ENCODE data around the gene BARHL2. TPM values are rescaled to one million over a fixed set of nuclear protein-coding genes. Genes with fewer than 3 reads are reported as not detected.
A peak's percentile ranks its signal among the peaks of the same experiment; 100 is the strongest.

Gene BARHL2
- total RNA-seq, 2 experiments from 2014 or later: not detected

DNA sequence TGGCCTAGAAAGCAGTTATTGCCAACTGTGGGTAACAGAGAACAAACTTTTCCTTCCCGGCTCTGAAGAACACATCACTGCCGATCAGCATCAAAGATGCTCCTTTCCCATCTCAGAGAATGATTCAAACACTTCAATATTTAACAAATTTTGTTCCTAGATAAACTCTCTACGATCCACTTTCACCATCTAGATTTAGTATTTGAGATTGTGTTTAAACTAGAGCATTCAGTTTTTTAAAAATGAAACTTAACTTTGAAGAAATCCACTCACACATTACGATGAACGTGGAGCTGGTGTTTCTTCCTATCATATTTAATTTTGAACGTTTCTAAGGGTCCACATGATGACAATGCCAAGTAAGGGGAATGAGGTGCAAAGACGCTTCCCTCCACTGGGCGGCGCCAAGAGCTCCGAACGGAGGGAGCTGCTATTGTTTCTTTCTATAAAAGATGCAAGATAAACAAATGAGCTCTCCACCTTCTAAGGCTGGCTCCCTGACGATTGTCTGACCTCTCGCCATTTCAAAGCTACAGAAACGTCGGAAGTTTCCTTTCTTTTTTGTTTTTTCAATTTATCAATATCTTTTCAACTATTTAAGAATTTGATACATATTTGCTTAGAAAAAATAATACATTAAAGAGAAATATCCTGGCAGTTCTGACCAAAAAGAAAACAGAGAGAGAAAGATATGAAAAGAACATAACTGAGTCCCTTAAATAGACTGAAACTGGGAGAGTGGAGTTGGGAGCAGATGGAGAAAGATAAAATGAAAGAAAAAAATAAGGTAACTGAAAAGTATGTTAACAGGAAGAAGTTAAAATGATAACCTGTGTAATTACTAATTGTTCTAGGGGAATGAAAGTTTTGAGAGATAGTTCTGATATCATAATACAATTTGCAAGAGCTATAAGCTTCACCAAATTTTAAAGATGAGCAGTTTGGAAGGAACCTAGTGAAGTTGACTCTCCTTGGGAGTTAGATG is 4.4 kb upstream of the BARHL2 start:
- Mint-ChIP-seq H3K4me1 (peaks cover 38% of the 10 kb centered on the region), H3K4me3 (no peak overlapping the region), H3K9me3 (peaks cover 2% of the 10 kb centered on the region), H3K27ac (peak overlapping the region; percentile 39), H3K27me3 (peaks cover 87% of the 10 kb centered on the region), H3K36me3 (ENCODE audit: low read depth) (peaks cover 14% of the 10 kb centered on the region)
- POLR2A ChIA-PET: interaction anchor here (0.6 kb wide), 1 partner anchor 257 kb away, joined by 6 read pairs; no protein-coding TSS in a partner anchor
- CTCF ChIA-PET: interaction anchor here (0.6 to 2.8 kb wide), 11 partner anchors 10 to 443 kb away, joined by 3 to 11 read pairs (median 3); no protein-coding TSS in a partner anchor
- peak; percentile 63 for DNase-seq

- Mint-ChIP-seq H3K27me3 (peaks cover 85% of the 10 kb centered on the region), H3K27ac (peak overlapping the region; percentile 38), H3K9me3 (no peaks in the 10 kb centered on the region), H3K36me3 (ENCODE audit: low read depth) (peaks cover 9% of the 10 kb centered on the region), H3K4me3 (peak overlapping the region; percentile 12), H3K4me1 (peaks cover 26% of the 10 kb centered on the region)
- CTCF ChIA-PET: interaction anchor here (1.0 to 2.4 kb wide), 2 partner anchors 9 to 14 kb away, joined by 3 to 9 read pairs; no protein-coding TSS in a partner anchor
- DNase-seq: no peak
- POLR2A ChIA-PET: interaction anchor here (0.7 kb wide), 1 partner anchor 112 kb away, joined by 3 read pairs; no protein-coding TSS in a partner anchor
These were observed 3.1 kb upstream of the BARHL2 start for GRCh38 chr1:90720145-90720636.

DNA sequence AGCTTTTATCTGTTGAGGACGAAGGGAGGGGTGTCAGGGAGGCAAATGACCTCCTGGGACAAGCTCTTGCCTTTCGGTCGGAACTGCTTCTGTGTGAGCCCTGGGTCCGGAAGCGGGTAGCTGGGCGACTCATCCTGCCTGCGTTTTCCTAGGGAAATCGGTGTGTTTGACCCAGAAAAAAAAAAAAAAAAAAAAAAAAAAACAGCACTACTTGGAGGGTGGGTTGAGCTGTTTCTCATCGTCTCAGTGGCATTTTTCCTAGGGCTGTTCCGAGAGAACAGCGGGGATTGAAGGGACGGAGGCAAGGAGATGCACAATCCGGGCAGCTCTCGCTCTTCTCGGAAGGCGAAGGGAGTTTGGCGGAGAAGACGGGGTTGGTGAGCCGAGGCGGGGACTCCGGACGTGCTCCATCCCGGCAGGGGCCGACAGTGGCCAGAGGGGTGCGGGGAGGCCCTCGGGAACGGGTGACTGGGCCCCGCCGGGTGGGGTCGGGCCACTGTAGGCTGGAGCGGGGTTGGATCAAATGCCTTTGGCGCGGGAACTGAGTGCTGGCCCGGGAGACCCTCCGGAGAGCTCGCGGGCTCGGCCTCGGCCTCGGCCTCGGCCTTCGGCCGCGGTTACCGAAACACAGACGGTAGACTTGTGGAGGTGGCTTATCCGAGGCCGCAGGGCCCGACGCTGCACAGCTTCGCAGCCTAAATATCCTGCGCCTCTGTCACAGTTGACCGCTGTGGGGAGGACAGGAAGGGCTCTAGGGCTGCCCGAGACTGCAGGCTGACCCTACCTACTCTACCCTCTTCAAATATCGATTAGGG is 2.4 kb upstream of the BARHL2 start:
- POLR2A ChIA-PET: no interaction called here

DNA sequence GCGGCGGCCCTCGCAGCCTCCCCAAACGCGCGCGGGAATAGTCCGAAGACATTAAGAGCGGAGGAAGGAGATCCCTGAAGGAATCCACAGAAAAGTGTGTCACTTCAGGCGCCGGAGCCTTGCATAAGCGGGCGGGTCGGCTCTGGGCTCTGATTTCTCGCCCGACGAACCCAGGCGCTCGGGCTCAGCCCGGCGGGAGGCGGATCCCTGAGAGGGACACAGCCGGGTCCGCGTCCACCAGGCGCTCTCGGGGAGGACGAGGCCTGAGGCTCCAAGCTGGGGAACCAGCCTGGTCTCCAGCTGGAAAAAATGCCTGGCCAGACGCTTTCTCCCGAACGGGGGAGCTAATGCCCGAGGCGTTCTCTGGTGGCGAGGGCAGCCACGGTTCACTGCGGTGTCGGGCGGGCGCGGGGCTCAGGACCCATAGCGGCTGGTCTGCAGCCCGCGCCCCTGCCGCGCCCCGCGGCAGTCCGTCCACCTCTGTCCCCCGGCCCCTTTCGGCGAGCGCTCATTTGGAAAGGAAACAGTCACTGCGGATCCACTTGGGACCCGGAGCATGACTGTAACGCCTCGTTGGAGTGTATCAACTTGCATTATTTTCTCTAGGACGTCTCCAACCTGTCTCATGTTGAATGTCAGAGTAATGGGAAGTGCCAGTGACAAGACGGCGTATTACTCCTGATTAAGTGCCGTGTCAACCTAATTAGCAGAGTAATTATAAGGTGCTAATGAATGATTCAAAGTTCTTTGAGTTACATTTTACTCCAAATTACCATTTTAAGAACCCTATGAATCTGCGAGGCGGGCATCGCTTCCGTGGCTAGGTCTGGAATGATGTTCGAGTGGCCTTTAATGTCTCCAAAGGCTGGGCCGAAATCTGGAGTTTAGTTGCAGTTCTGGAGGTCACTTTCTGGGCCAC is 1.6 kb upstream of the BARHL2 start:
- no peak for DNase-seq
- Mint-ChIP-seq H3K4me3 (peak overlapping the region; percentile 65), H3K4me1 (peaks cover 21% of the 10 kb centered on the region), H3K36me3 (ENCODE audit: low read depth) (peaks cover 9% of the 10 kb centered on the region), H3K27me3 (peaks cover 86% of the 10 kb centered on the region), H3K9me3 (no peaks in the 10 kb centered on the region), H3K27ac (peak overlapping the region; percentile 80)
- ChIA-PET CTCF (interaction anchor here (2.4 kb wide), 1 partner anchor 11 kb away, joined by 9 read pairs; no protein-coding TSS in a partner anchor), POLR2A (no interaction called here)

More for the DNA sequence above, 2.4 kb upstream of the BARHL2 start:
- peaks cover 26% of the 10 kb centered on the region for H3K4me1 Mint-ChIP-seq
- H3K4me3 Mint-ChIP-seq: peak overlapping the region; percentile 52
- CTCF ChIA-PET: interaction anchor here (1.0 to 2.4 kb wide), 2 partner anchors 10 to 15 kb away, joined by 3 to 9 read pairs; no protein-coding TSS in a partner anchor
- no peaks in the 10 kb centered on the region for H3K9me3 Mint-ChIP-seq
- H3K27me3 Mint-ChIP-seq: peaks cover 84% of the 10 kb centered on the region
- DNase-seq: no peak
- peak overlapping the region; percentile 9 for H3K27ac Mint-ChIP-seq
- H3K36me3 Mint-ChIP-seq (ENCODE audit: low read depth): peaks cover 9% of the 10 kb centered on the region

DNA sequence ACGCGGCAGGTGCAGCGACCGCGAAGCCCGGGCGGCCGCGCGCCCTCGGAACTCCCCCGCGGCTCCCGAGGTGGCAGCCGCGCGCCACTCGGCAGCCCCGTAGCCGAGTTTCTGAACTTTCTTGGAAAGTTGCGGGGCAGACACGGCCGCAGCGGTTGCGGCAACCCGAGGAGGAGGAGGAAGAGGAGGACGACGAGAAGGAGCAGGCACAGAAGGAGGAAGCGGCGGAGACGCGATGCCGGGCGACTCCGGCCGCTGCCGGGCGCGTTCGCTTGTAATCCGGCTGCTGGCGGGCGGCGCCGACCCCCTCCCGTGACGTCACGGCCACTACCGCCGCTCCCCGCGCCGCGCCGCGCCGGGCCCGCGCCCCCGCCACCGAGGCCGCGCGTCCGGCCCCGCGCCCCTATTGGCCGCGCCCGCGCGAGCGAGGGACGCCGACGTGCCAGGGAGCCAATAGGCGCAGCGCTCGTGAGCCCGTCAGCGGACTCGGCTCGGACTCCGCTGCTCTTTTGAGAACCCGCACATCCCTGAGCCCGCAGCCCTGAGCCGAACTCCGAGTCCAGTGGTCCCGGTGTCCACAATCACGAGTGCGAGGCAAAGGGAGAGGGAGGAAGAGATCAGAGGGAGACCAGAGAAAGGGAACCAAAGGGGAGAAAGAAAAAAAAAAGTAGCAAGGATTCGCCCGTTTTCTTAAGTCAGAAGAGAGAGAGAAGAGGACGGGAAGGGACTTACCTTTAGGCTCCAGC is 736 bp upstream of the BARHL2 start:
- DNase-seq: no peak
- peaks cover 9% of the 10 kb centered on the region for H3K36me3 Mint-ChIP-seq (ENCODE audit: low read depth)
- H3K27ac Mint-ChIP-seq: peak overlapping the region; percentile 80
- ChIA-PET CTCF (no interaction called here), POLR2A (no interaction called here)
- no peaks in the 10 kb centered on the region for H3K9me3 Mint-ChIP-seq
- peaks cover 16% of the 10 kb centered on the region for H3K4me1 Mint-ChIP-seq
- H3K4me3 Mint-ChIP-seq: peak overlapping the region; percentile 65
- peaks cover 86% of the 10 kb centered on the region for H3K27me3 Mint-ChIP-seq

DNA sequence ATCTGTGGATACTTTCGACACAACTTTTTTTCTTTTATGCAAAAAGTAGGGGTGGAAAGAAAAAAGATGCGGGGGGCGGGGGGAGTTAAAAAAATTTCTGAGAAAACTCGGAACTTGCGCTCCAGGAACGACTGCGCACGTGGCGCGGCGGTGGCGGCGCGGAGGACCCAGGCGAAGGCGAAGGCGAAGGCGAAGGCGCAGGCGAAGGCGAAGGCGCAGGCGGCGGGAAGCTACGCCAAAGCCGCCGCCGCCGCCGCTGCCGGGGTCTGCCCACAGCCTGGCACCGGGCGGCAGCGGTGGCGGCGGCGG is 208 bp upstream of the BARHL2 start:
- ChIA-PET POLR2A (no interaction called here), CTCF (no interaction called here)
- DNase-seq: no peak
- Mint-ChIP-seq H3K4me3 (peak overlapping the region; percentile 56), H3K36me3 (ENCODE audit: low read depth) (peaks cover 9% of the 10 kb centered on the region), H3K27ac (peak overlapping the region; percentile 79), H3K4me1 (peaks cover 16% of the 10 kb centered on the region), H3K27me3 (peaks cover 86% of the 10 kb centered on the region), H3K9me3 (no peaks in the 10 kb centered on the region)

DNA sequence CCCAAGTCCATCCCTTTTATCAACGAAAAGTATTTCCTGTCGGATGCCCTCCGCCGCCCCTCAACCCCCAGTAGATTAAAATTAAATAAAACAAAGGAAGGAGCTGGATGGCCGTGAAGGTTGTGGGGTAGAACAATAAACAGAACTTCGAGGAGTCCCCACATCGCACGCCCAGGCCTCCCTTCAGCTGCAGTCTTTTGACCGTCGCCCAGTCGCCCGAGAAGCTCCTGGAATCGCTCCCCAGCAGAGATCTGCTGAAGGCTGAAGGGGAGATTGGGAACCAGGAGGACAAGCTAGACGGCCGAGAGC is 905 bp downstream of the BARHL2 start:
- H3K4me1 Mint-ChIP-seq: peaks cover 15% of the 10 kb centered on the region
- CTCF ChIA-PET: interaction anchor here (0.8 to 2.0 kb wide), 2 partner anchors 10 to 15 kb away, joined by 3 to 4 read pairs; no protein-coding TSS in a partner anchor
- no peaks in the 10 kb centered on the region for H3K9me3 Mint-ChIP-seq
- H3K27ac Mint-ChIP-seq: peak overlapping the region; percentile 74
- peaks cover 83% of the 10 kb centered on the region for H3K27me3 Mint-ChIP-seq
- H3K36me3 Mint-ChIP-seq (ENCODE audit: low read depth): peaks cover 9% of the 10 kb centered on the region
- POLR2A ChIA-PET: no interaction called here
- DNase-seq: no peak
- peak overlapping the region; percentile 34 for H3K4me3 Mint-ChIP-seq

DNA sequence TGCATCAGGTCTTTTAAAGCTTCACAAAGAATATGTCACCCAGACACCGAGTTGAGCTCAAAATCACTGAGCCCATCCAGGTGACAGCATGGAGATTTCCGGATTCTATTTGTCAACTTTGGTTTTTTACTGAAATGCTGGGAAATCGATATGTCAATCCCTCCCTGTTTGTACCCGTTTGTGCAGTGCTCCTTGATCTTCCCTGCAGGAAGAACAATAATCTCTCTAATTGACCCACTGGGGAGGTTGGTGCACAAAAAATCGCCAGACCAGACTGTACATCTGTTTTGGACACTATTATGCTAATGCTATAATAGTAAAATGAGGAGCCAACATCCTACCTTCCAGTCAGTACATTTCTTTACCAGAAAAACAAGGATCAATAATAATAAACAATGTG is 1.8 kb downstream of the BARHL2 start:
- DNase-seq: no peak
- CTCF ChIA-PET: interaction anchor here (0.8 to 2.0 kb wide), 2 partner anchors 11 to 16 kb away, joined by 3 to 4 read pairs; no protein-coding TSS in a partner anchor
- POLR2A ChIA-PET: no interaction called here
- Mint-ChIP-seq H3K9me3 (no peaks in the 10 kb centered on the region), H3K4me3 (no peak overlapping the region), H3K27ac (no peak overlapping the region), H3K27me3 (peaks cover 81% of the 10 kb centered on the region), H3K36me3 (ENCODE audit: low read depth) (peaks cover 9% of the 10 kb centered on the region), H3K4me1 (peaks cover 14% of the 10 kb centered on the region)

GRCh38 chr1:90714521-90714951 is 2.6 kb downstream of the BARHL2 start:
- no peaks in the 10 kb centered on the region for H3K9me3 Mint-ChIP-seq
- ChIA-PET POLR2A (no interaction called here), CTCF (interaction anchor here (0.6 kb wide), 1 partner anchor 1297 kb away, joined by 3 read pairs; no protein-coding TSS in a partner anchor)
- no peak overlapping the region for H3K27ac Mint-ChIP-seq
- H3K27me3 Mint-ChIP-seq: peaks cover 83% of the 10 kb centered on the region
- peaks cover 12% of the 10 kb centered on the region for H3K4me1 Mint-ChIP-seq
- DNase-seq: no peak
- peaks cover 9% of the 10 kb centered on the region for H3K36me3 Mint-ChIP-seq (ENCODE audit: low read depth)
- H3K4me3 Mint-ChIP-seq: no peak overlapping the region

DNA sequence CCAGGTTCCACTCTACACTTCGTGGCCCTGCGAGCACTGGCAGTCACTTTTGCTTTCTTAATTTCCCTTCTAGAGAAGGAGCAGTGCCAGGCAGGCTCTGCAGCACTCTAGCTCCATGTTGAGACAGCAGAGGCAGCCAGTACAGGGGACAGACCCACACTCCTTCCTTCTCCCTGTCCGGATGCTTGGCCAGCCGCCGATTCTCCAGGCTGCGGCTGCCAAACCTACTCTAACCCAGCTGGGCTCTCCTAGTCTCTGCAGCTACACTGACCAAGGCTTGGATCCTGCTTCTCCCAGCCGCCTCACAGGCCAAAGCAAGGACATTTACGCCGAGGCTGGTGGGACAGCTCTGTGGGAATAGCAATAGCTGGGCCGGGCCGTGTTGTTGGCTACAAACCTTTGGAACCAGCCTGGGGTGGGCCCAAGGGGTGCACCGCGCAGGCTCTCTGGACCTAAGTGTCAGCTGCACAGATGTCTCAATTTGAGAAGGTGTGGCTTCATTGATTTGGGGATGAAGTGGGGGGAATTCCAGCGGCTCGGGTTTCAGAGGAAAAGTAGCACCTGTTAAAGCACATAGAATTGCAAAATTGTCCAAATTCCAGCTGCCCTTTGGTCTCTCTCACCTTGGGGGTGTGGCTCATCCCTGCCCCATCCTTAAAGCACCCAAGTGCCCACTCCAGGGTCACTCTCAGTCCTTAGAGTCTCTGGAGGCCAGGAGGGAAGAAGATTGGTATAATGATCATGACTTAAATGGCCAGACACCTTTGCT is 3.2 kb downstream of the BARHL2 start:
- peaks cover 9% of the 10 kb centered on the region for H3K4me1 Mint-ChIP-seq
- peaks cover 82% of the 10 kb centered on the region for H3K27me3 Mint-ChIP-seq
- DNase-seq: no peak
- POLR2A ChIA-PET: no interaction called here
- peaks cover 6% of the 10 kb centered on the region for H3K36me3 Mint-ChIP-seq (ENCODE audit: low read depth)
- CTCF ChIA-PET: interaction anchor here (0.6 to 1.1 kb wide), 2 partner anchors 10 to 1298 kb away, joined by 3 read pairs; no protein-coding TSS in a partner anchor
- no peak overlapping the region for H3K27ac Mint-ChIP-seq
- H3K4me3 Mint-ChIP-seq: no peak overlapping the region
- H3K9me3 Mint-ChIP-seq: no peaks in the 10 kb centered on the region

All from activated CD4-positive, alpha-beta T cell treated with anti-CD3 and anti-CD28 coated beads, Interleukin-2, amount 10 ng/mL, durations not matched to agents 7 days and 5 days (primary cell).